HG02870 (cell line): Measurements from ENCODE around the gene MORF4L2.

ENCODE experiments used
- ATAC-seq: cut with Tn5 transposase; IDR thresholded peaks from one replicate; pipeline ENCODE4 v1.9.1; 2021; ENCODE audit warnings: mild to moderate bottlenecking, moderate library complexity; ENCODE audit not compliant: unreplicated experiment

The MORF4L2 gene

DNA sequence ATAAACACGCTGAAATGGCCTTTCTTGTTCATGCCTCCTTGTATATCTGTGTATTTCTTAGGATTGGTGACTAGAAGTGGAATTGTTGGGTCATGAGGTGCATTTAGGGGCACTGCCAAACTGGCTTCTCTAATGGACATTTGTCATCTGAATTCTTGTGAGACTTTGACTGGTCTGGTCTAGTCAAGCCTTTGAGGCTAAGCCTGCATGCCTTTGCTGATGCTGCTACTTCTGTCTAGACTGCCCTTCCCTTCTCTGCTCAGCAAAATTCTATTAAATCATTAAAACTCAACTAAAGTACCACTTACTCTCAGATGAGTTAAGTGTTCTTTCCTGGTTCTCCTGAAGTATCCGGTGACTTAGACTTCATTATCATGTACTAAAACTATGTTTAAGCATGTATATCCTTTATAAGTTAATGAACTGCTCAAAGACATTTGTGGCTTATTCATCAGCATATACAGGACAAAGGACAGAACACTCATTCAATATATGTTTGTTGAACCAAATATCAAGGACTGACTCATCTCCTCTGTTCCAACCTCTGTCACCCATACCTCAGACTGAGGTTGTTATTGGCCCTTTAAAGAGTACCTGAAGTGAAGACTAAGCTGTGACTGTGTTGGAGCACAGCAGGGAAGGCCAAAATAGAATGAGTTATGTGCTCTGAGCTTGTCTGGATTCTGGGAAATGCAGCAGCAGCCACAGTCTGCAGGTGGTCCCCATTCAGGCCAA is 48.7 kb downstream of the MORF4L2 start:
- no peak for ATAC-seq

DNA sequence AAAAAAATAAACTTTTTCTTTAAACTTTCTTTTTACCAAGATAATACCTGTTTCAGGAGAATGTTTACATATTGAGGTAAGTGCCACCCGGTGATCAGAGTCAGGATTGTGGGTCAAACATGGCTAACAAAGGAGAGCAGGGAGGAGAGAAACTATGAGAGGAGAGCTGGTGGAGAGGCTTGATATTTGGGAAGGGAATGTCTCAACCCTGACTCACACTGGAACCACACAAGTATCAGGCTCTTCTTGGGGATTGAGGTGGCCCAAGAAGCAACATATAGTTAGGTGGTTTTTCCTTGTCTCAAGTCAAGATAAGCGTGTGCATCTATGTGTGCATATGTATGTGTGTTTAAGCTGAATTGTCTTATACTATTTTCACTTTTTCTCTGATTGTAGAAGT is 51.1 kb downstream of the MORF4L2 start:
- ATAC-seq, result no peak

DNA sequence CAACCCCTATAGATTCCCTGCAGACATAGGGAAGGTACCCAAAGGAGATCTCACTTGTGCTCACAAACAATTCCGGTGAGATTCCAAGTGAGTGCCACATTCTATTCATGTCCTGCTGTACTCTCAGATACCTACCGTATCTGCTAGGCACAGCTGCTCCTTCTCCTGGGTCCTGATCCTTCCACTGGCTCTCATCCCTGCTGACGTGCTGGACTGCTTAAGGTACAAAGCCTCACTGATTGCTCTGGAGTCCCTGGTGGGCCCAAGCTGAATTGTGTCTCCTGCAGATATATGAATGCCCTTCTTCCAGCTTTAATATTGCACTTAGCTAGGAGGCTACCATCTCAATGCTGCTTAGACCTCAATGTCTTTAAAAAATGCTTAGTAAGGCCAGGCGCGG is 55.4 kb downstream of the MORF4L2 start:
- no peak for ATAC-seq

DNA sequence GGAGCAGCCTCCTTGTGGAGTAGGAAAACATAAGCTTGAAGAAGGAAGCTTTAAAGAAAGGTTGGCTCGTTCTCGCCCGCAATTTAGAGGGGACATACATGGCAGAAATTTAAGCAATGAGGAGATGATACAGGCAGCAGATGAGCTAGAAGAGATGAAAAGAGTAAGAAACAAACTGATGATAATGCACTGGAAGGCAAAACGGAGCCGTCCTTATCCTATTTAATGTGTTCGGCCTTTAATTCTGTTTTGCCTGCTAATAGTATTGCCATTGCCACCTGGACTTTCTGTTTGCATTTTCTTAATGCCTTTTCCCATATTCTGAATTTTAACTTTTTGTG is 56.4 kb downstream of the MORF4L2 start:
- ATAC-seq, result no peak

DNA sequence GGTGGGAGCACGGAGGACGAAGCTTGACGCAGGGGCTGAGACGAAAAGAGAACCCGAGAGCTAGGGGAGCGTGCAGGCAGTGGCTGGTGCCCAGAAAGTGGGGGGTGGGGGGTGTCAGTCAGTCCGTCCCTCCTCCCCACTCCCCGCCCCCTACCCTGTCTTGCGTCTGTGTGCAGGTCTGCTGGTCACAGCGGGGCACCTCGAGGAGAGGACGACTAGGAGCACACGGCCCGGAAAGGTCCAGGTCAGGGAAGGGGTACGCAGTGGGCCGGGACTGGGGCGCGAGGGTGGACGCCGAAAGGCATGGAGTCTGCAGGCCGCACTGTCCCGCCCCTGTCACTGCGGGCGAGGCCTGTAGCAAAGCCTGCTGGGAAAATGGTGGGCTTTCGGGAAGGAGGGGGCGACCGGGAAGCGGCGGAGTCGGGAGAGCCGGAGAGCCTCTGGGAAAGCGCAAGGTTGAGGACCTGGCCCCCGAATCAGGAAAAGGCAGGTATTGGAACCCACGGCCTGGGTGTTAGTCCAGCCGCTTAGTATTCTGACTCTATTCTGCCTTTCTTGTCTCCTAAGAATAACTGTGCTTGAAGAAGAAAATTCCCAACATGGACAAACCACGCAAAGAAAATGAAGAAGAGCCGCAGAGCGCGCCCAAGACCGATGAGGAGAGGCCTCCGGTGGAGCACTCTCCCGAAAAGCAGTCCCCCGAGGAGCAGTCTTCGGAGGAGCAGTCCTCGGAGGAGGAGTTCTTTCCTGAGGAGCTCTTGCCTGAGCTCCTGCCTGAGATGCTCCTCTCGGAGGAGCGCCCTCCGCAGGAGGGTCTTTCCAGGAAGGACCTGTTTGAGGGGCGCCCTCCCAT is 57.0 kb downstream of the MORF4L2 start:
- peak; percentile 33 for ATAC-seq

DNA sequence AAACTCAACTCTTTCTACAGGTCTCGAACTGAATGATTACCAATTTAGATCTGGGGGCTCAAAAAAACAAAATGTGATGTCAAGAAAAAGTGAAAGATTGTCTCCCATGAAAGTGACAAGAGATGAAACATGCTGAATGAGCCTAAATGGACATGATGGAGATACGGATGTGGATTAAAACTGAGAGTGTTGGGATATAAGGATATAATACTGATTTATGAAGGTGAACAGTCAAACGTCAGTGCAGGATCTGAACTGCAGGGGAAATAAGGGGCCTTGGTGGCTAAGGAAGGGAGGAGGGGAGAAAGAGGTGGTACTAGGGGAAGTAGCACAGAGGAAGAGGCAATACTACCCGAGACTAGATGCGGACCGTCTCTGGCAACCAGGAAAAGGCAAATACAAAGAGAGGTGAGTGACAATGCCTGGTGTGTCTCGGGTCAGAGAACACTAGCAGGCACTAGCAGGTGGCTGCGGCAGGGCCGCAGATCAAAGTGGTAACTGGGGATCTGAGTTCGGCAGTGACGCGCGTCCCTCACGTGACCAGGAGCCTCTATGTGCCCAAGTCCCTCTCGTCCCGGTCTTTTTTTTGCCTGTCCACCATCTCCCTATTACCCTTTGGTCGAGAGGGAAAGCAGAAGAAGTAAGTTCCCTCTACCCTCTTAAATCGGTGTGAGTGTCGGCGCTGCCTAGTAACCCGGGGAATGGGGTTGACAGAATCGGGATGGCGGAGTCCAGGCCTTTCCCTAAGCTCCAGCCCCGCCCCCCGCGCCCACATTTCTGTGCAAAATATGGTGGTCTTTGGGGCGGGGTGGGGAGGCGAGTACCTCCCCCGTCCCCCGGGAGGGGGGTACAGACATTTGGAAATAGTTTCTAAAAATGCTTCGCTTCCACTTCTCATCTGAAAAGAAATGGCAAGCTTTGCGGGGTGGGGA is 57.8 kb downstream of the MORF4L2 start, which contains the start of gene TCEAL1:
TSS of gene TCEAL1 (plus strand) at position 590 of the 932 bp plus-strand sequence. CDS start 942 bp downstream, outside the sequence.
- peak; percentile 49 for ATAC-seq

DNA sequence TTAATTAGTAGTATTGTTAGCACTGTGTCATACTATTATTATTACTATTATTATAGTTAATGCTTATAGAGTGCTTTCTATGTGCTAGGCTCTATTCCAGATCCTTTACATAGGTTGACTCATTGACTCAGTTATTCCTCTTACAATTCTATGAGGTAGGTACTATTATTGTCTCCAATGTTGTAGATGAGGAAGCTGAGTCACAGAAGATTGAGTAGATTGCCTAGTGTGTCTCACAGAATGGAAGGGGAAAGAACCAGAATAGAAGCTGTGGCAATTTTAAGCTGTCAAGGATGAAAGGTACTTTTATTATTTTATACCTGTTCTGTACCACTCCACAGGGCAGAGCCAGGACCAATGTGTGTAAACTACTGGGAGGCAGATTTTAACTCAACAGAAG is 59.6 kb downstream of the MORF4L2 start:
- no peak for ATAC-seq
